Nephron (organoid): ENCODE measurements around the gene ADCY5.

ENCODE experiments used
- H3K27ac Mint-ChIP-seq, 3 experiments: 2 replicates each; pipeline ENCODE4 v1.8.0; 2020; ENCODE audit warnings: mixed read lengths in 3 of 3, mild to moderate bottlenecking in 2 of 3, moderate library complexity in 1 of 3
- H3K27me3 Mint-ChIP-seq: 2 replicates; pipeline ENCODE4 v1.8.0; 2021; ENCODE audit warnings: low read depth, mild to moderate bottlenecking, moderate library complexity, mixed read lengths
- H3K36me3 Mint-ChIP-seq: 2 replicates; pipeline ENCODE4 v1.8.0; 2020; ENCODE audit warnings: low read depth, mixed read lengths
- H3K4me1 Mint-ChIP-seq: 2 replicates; pipeline ENCODE4 v1.8.0; 2020; ENCODE audit warnings: mixed read lengths
- H3K4me3 Mint-ChIP-seq, 3 experiments: 2 replicates each; pipeline ENCODE4 v1.8.0; 2020; ENCODE audit warnings: mild to moderate bottlenecking in 3 of 3, mixed read lengths in 3 of 3, moderate library complexity in 2 of 3
- H3K9me3 Mint-ChIP-seq: 2 replicates; pipeline ENCODE4 v1.8.0; 2020; ENCODE audit warnings: mixed read lengths
- TF ChIP-seq, protein P1 (sequence below), 3 experiments: fragments of 200-600 bp; sonication (generic); IDR thresholded peaks; one replicate each; pipeline ENCODE4 v1.5.0; 2021; ENCODE audit warnings: antibody characterized with exemption in 3 of 3; ENCODE audit not compliant: unreplicated experiment in 3 of 3

ADCY5 gene

DNA sequence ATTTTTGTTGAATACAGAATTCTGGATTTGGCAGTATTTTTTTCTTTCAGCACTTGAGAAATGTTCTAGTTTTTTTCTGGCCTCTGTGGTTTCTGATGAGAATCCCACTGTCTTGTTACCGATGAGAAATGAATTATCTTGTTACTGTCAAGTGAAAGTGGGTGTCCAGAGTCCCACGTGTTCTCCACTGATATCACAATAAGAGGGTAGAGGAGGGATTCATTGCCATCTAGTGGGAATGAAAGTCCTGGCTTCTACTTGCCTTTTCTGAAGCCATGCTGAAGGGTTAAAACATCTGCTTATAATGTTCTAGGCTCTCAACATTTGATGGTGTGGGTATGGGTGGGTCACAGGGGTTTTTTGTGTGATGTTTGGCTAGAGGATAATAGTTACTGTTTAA lies 181.1 kb downstream of the ADCY5 start:
- H3K4me3 Mint-ChIP-seq, result no peak overlapping the region
- H3K36me3 Mint-ChIP-seq, result peaks cover 65% of the 10 kb centered on the region
- TF ChIP-seq, protein P1, sequence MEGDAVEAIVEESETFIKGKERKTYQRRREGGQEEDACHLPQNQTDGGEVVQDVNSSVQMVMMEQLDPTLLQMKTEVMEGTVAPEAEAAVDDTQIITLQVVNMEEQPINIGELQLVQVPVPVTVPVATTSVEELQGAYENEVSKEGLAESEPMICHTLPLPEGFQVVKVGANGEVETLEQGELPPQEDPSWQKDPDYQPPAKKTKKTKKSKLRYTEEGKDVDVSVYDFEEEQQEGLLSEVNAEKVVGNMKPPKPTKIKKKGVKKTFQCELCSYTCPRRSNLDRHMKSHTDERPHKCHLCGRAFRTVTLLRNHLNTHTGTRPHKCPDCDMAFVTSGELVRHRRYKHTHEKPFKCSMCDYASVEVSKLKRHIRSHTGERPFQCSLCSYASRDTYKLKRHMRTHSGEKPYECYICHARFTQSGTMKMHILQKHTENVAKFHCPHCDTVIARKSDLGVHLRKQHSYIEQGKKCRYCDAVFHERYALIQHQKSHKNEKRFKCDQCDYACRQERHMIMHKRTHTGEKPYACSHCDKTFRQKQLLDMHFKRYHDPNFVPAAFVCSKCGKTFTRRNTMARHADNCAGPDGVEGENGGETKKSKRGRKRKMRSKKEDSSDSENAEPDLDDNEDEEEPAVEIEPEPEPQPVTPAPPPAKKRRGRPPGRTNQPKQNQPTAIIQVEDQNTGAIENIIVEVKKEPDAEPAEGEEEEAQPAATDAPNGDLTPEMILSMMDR (IDR thresholded peaks at IDR 0.05; ENCODE audit: unreplicated experiment in 3 of 3), result no peak
- peaks cover 14% of the 10 kb centered on the region for H3K9me3 Mint-ChIP-seq
- no peak overlapping the region for H3K27ac Mint-ChIP-seq
- H3K27me3 Mint-ChIP-seq, result no peaks in the 10 kb centered on the region
- peaks cover 12% of the 10 kb centered on the region for H3K4me1 Mint-ChIP-seq

DNA sequence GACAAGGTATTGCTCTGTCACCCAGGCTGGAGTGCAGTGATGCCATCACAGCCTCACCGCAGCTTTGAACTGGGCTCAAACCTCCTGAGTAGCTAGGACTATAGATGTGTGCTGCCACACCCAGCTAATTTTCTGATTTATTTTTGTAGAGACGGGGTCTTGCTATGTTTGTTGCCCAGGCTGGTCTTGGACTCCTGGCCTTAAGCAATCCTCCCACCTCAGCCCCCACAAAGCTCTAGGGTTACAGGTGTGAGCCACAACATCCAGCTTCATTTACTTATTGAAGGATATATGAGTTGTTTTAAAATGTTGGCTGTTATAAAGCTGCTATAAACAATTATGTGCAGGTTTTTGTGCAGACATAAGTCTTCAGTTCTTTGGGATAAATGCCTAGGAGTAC lies 184.9 kb downstream of the ADCY5 start:
- Mint-ChIP-seq H3K27ac (no peak overlapping the region), H3K9me3 (peaks cover 14% of the 10 kb centered on the region), H3K4me1 (no peaks in the 10 kb centered on the region), H3K36me3 (peaks cover 60% of the 10 kb centered on the region), H3K4me3 (no peak overlapping the region), H3K27me3 (no peaks in the 10 kb centered on the region)
- TF ChIP-seq, protein P1 (IDR thresholded peaks at IDR 0.05; ENCODE audit: unreplicated experiment in 3 of 3), result no peak

DNA sequence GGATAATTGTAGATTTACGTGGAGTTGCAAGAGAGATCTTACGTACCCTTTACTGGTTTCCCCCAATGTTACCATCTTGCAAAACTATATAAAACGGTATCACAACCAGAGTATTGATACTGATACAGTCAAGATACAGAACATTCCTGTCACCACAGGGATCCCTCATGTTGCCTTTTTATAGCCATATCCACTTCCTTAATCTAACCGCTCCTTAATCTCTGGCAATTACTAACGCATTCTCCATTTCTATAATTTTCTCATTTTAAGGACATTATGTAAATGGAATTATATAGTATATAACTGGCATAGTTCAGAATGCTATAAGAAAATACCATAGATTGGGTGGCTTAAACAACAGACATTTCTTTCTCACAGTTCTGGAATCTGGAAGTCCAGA lies 186.0 kb downstream of the ADCY5 start:
- H3K27ac Mint-ChIP-seq, result no peak overlapping the region
- H3K4me1 Mint-ChIP-seq, result peaks cover 4% of the 10 kb centered on the region
- H3K36me3 Mint-ChIP-seq, result peaks cover 54% of the 10 kb centered on the region
- H3K4me3 Mint-ChIP-seq, result no peak overlapping the region
- no peaks in the 10 kb centered on the region for H3K27me3 Mint-ChIP-seq
- TF ChIP-seq, protein P1 (IDR thresholded peaks at IDR 0.05; ENCODE audit: unreplicated experiment in 3 of 3), result no peak
- H3K9me3 Mint-ChIP-seq, result peaks cover 14% of the 10 kb centered on the region

DNA sequence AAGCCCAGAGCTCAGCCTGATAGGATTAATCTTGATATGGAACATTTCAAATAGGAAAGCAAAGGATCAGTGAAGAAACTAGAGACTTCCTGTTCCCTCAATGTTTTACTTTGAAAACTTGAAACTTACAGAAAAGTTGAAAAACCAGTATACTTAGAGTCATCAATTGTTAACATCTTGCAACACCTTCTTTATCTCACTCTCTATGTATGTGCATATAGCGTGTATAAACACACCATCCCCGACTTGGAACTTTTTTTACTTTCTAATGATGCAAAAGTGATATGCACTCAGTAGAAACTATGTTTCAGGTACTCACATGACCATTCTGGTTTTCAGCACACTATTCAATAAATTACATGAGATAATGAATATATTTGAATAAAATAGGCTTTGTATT lies 186.7 kb downstream of the ADCY5 start:
- TF ChIP-seq, protein P1 (IDR thresholded peaks at IDR 0.05; ENCODE audit: unreplicated experiment in 3 of 3), result no peak
- no peak overlapping the region for H3K4me3 Mint-ChIP-seq
- peaks cover 48% of the 10 kb centered on the region for H3K36me3 Mint-ChIP-seq
- peaks cover 4% of the 10 kb centered on the region for H3K4me1 Mint-ChIP-seq
- H3K27me3 Mint-ChIP-seq, result no peaks in the 10 kb centered on the region
- H3K27ac Mint-ChIP-seq, result no peak overlapping the region
- peaks cover 14% of the 10 kb centered on the region for H3K9me3 Mint-ChIP-seq

DNA sequence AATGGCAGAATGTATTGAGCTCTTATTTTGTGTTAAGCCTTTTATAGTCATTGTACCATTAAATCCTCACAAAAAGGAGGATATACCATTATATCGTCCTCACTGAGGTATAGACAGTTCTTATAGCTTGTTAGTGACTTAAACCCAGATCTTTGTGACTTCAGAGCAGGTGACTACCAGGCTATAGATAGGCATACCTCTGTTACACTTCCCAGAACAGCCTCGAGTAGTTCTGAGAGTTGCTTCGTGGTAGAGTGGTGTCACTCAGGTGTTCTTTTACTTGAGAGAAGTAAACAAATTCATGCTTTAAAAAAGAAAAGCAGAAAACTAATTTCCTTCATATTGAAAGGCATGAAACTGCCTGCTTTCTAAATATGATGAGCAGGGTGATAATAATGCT lies 187.2 kb downstream of the ADCY5 start:
- H3K9me3 Mint-ChIP-seq, result peaks cover 11% of the 10 kb centered on the region
- no peaks in the 10 kb centered on the region for H3K27me3 Mint-ChIP-seq
- peaks cover 42% of the 10 kb centered on the region for H3K36me3 Mint-ChIP-seq
- H3K4me1 Mint-ChIP-seq, result peaks cover 4% of the 10 kb centered on the region
- no peak overlapping the region for H3K4me3 Mint-ChIP-seq
- TF ChIP-seq, protein P1 (IDR thresholded peaks at IDR 0.05; ENCODE audit: unreplicated experiment in 3 of 3), result no peak
- H3K27ac Mint-ChIP-seq, result no peak overlapping the region

DNA sequence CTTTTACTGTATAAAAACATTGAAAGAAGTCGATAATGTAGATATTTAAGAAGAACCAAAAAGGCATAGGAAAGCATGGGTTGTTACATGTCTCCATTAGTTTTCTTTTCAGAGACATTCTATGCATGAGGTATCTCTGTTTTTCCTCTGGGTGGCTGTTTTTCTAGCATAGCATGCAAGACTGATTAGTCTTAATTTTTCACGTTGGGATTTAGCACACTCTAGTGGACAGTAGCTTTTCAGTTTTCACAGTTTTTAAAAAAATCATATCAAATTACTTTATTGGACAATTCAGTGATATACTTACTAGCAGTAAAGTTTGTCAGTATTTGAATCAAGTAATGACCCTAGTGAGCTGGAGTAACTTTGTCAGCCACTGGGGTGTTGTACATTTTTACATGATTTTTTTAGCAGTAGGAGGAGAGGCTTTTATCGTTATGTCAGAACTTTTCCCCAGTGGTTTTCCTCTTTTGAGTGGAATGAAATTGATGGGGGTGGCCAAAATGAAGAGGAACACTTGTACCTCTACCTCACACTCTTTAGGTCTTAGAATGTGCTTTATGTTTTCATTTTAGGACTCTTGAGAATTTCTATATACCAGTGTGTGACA lies 190.0 kb downstream of the ADCY5 start:
- H3K4me3 Mint-ChIP-seq, result no peak overlapping the region
- H3K4me1 Mint-ChIP-seq, result peaks cover 4% of the 10 kb centered on the region
- TF ChIP-seq, protein P1 (IDR thresholded peaks at IDR 0.05; ENCODE audit: unreplicated experiment in 3 of 3), result peak; percentile 64 to 78 (median 73)
- no peaks in the 10 kb centered on the region for H3K9me3 Mint-ChIP-seq
- no peak overlapping the region for H3K27ac Mint-ChIP-seq
- peaks cover 19% of the 10 kb centered on the region for H3K36me3 Mint-ChIP-seq
- no peaks in the 10 kb centered on the region for H3K27me3 Mint-ChIP-seq
